ENCODE results near the gene ERICH2. TPM values are rescaled to one million over a fixed set of nuclear protein-coding genes. Genes with fewer than 3 reads are reported as not detected.

The ERICH2 gene
- total RNA-seq, 4 donors from 2014 or later, result 1.7 TPM; not detected in 3

DNA sequence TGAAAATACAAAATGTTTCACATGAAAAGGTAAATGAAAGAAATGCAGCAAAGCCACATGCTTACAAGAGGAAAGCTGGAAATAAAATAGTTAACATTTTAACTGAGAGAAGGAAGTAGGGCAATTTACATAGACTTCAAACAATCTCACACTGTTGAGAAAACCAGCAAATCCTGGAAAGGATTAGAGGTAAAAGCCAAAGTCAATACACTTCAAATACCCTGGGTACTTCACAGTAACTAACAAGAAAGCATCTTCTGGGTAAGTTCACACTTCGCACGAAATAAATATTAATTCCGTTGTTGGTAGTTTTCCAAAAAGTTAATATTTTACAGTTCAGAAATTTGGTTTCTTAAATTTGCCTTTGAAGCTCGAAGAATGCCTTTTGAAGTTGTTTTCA, 3.5 kb upstream of the ERICH2 start:
- Histone ChIP-seq H3K4me1 (peaks cover 6 to 17% (median 16%) of the 10 kb centered on the region in 4 donors), H3K27ac (replicated peaks in 1 of 4) (no peak overlapping the region), H3K27me3 (peaks cover 0 to 6% (median 0%) of the 10 kb centered on the region in 4 donors), H3K4me3 (no peak overlapping the region), H3K9me3 (no peaks in the 10 kb centered on the region), H3K36me3 (no peaks in the 10 kb centered on the region)
- intact Hi-C loops (cut with DNase I), result no loop called here
- DNase-seq (ENCODE audit: extremely low spot score), result no peak
- no peak for TF ChIP-seq POLR2A (IDR thresholded peaks at IDR 0.05; ENCODE audit: low read depth)
- TF ChIP-seq, protein P1, sequence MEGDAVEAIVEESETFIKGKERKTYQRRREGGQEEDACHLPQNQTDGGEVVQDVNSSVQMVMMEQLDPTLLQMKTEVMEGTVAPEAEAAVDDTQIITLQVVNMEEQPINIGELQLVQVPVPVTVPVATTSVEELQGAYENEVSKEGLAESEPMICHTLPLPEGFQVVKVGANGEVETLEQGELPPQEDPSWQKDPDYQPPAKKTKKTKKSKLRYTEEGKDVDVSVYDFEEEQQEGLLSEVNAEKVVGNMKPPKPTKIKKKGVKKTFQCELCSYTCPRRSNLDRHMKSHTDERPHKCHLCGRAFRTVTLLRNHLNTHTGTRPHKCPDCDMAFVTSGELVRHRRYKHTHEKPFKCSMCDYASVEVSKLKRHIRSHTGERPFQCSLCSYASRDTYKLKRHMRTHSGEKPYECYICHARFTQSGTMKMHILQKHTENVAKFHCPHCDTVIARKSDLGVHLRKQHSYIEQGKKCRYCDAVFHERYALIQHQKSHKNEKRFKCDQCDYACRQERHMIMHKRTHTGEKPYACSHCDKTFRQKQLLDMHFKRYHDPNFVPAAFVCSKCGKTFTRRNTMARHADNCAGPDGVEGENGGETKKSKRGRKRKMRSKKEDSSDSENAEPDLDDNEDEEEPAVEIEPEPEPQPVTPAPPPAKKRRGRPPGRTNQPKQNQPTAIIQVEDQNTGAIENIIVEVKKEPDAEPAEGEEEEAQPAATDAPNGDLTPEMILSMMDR (IDR thresholded peaks at IDR 0.05), result no peak
- no peak for TF ChIP-seq POLR2AphosphoS5 (IDR thresholded peaks at IDR 0.05)
- TF ChIP-seq EP300 (IDR thresholded peaks at IDR 0.05), result no peak
- 51% methylated on average over 4 of the region's 4 CpGs for WGBS

DNA sequence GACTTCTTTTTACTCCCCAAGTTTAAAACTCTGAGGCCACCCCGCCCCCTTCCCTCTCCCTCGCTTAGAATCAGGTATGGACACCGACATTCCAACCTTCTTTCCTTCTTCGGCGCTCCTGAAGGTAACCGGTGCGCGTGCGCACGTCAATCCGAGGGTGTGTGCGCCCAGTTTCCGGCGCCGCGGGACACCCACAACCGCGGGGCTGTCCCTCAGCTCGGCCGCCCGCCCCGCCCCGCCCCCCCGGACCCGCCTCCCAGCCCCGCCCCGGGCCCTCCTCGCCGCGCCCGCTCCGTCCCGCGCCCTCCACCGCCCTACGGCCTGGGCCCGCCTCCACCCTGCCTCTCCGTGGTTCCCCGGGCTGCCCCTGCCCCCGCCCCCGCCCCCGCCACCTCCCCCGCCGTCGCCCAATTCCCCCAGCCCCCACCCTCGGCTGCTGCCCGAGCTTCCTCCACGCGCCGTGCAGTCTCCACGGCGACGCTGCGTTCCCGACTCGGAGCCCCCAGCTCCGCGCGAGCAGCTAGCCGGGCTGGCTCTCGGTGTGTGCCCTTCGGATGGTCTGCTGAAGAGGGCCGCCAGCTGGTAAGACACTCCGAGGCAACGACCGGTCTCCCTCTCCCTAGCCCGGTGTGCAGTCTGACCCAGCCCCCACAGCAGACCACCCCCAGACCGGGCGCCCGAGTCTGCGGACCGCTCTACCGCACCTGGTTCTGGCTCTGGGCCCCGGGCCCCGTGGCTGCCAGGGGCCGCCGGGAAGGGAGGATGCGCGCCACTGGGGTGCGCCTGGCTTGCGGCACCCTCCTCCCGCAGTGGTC, 635 bp downstream of the ERICH2 start:
- peak; percentile 34 to 47 for TF ChIP-seq POLR2AphosphoS5 (IDR thresholded peaks at IDR 0.05)
- no peak for TF ChIP-seq EP300 (IDR thresholded peaks at IDR 0.05)
- no peak for TF ChIP-seq POLR2A (IDR thresholded peaks at IDR 0.05; ENCODE audit: low read depth)
- TF ChIP-seq, protein P1 (IDR thresholded peaks at IDR 0.05), result peak in 1 of 3 experiments; percentile 11
- Histone ChIP-seq H3K36me3 (no peaks in the 10 kb centered on the region), H3K4me1 (peaks cover 6 to 19% (median 16%) of the 10 kb centered on the region in 4 donors), H3K27me3 (no peaks in the 10 kb centered on the region), H3K27ac (replicated peaks in 1 of 4) (peak overlapping the region; percentile 73 to 84 (median 78)), H3K4me3 (peak overlapping the region; percentile 72 to 73 (median 73)), H3K9me3 (no peaks in the 10 kb centered on the region)
- intact Hi-C loops (cut with DNase I), result loop anchor here (5.0 kb wide), 1 partner anchor 41 kb away; no protein-coding TSS in a partner anchor
- no peak for DNase-seq (ENCODE audit: extremely low spot score)
- 2% methylated on average over 20 of the region's 82 CpGs for WGBS

DNA sequence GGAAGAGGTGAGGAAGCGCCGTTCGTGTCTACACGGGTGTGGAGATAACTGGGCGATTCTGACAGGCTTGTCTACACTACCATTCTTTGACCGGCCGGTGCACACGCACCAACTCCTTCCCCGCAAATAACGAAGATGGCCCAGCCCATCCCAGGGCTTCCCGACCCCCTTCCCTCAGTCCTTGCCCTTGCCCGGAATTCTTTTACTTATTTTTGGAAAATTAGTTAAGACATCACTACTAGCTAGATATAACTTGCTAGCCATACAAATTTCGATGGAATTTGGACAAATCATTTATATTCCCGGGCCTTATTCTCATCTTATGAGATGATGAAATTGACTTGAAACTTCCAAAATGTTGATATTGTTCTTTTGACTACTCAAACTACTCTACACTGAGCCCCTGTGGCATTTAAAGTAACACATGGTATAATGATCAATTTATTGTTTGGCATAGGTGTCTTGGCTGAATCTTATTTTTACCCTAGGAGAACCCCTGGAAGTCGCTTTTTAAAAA, 1.3 kb downstream of the ERICH2 start:
- DNase-seq (ENCODE audit: extremely low spot score), result no peak
- Histone ChIP-seq H3K27me3 (no peaks in the 10 kb centered on the region), H3K4me3 (peak overlapping the region; percentile 72 to 73 (median 73)), H3K36me3 (no peaks in the 10 kb centered on the region), H3K4me1 (peaks cover 6 to 19% (median 16%) of the 10 kb centered on the region in 4 donors), H3K27ac (replicated peaks in 1 of 4) (peak overlapping the region; percentile 73 to 84 (median 78)), H3K9me3 (no peaks in the 10 kb centered on the region)
- intact Hi-C loops (cut with DNase I), result loop anchor here (5.0 kb wide), 1 partner anchor 41 kb away; no protein-coding TSS in a partner anchor
- WGBS, result 15% methylated on average over 10 of the region's 15 CpGs
- TF ChIP-seq POLR2A (IDR thresholded peaks at IDR 0.05; ENCODE audit: low read depth) (no peak), EP300 (IDR thresholded peaks at IDR 0.05) (no peak), POLR2AphosphoS5 (IDR thresholded peaks at IDR 0.05) (no peak)
- TF ChIP-seq, protein P1 (IDR thresholded peaks at IDR 0.05), result no peak

DNA sequence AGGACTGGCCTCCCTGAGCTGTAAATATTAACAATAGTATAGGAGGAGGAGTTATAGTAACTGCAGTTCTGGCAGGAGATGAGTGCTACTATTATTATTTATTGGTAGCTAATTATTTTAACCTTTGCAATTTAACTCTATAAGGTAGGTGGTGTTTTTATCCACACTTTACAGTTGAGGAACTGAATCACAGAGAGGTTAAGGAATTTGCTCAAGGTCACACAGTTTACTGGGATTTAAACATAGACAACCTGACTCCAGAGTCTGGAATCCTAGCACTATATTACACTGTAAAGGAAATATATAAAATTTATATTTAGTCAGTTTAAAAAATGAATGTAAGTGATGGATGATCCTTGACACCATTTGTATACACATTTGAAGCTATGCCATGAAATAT, 2.1 kb downstream of the ERICH2 start:
- H3K27ac ChIP-seq (replicated peaks in 1 of 4), result no peak overlapping the region
- TF ChIP-seq, protein P1 (IDR thresholded peaks at IDR 0.05), result no peak
- TF ChIP-seq EP300 (IDR thresholded peaks at IDR 0.05) (no peak), POLR2AphosphoS5 (IDR thresholded peaks at IDR 0.05) (no peak), POLR2A (IDR thresholded peaks at IDR 0.05; ENCODE audit: low read depth) (no peak)
- intact Hi-C loops (cut with DNase I), result loop anchor here (5.0 kb wide), 1 partner anchor 40 kb away; no protein-coding TSS in a partner anchor
- no peaks in the 10 kb centered on the region for H3K27me3 ChIP-seq
- DNase-seq (ENCODE audit: extremely low spot score), result no peak
- no peaks in the 10 kb centered on the region for H3K9me3 ChIP-seq
- H3K4me3 ChIP-seq, result no peak overlapping the region
- H3K4me1 ChIP-seq, result peaks cover 6 to 19% (median 16%) of the 10 kb centered on the region in 4 donors
- no peaks in the 10 kb centered on the region for H3K36me3 ChIP-seq

Data from esophagus muscularis mucosa (tissue), 4 donors.